Memory B cell (primary cell): ENCODE data around the gene PAX2.

ENCODE experiments used
- ATAC-seq: fragments of 150-1000 bp; cut with Tn5 transposase; 2 replicates; pipeline ENCODE4 v1.10.0; 2021; ENCODE audit warnings: low read depth, mild to moderate bottlenecking, moderate library complexity
- DNase-seq, 2 donors: peaks; one replicate each; pipeline ENCODE4 v3.0.0; 2022; ENCODE audit warnings: low spot score in 2 of 2
- H3K27ac Mint-ChIP-seq: one replicate; pipeline ENCODE4 v1.8.0; 2022; ENCODE audit warnings: mild to moderate bottlenecking, moderate library complexity, mixed read lengths
- H3K27me3 Mint-ChIP-seq: one replicate; pipeline ENCODE4 v1.8.0; 2022; ENCODE audit warnings: mixed read lengths
- H3K36me3 Mint-ChIP-seq: one replicate; pipeline ENCODE4 v1.8.0; 2022; ENCODE audit warnings: mild to moderate bottlenecking, mixed read lengths
- H3K4me1 Mint-ChIP-seq: one replicate; pipeline ENCODE4 v1.8.0; 2022; ENCODE audit warnings: mixed read lengths
- H3K4me3 Mint-ChIP-seq: one replicate; pipeline ENCODE4 v1.8.0; 2022; ENCODE audit warnings: mild to moderate bottlenecking, moderate library complexity, mixed read lengths
- H3K9me3 Mint-ChIP-seq: one replicate; pipeline ENCODE4 v1.8.0; 2022; ENCODE audit warnings: mixed read lengths

The PAX2 gene

DNA sequence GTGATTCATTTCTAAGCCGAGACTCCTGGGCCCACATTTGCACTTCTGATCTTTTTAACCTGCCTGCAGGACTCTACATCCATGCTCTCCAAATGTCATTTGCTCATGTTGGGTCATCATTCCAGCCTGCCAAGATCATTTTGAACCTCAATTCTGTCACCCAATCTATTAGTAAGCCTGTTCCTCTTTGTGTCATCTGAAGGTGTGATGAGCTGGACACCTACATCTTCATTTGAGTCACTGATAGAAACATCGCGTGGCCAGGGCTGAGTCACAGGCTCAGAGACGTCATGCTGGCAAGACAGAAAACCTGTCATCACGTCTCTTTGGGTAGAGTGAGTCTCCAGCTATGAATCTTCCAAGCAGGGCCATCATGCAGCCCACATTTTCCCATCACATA is 102.1 kb downstream of the PAX2 start:
- peaks cover 31% of the 10 kb centered on the region for H3K27me3 Mint-ChIP-seq
- no peaks in the 10 kb centered on the region for H3K36me3 Mint-ChIP-seq
- no peaks in the 10 kb centered on the region for H3K9me3 Mint-ChIP-seq
- no peaks in the 10 kb centered on the region for H3K4me1 Mint-ChIP-seq
- H3K4me3 Mint-ChIP-seq = no peak overlapping the region
- ATAC-seq = no peak
- no peak for DNase-seq
- H3K27ac Mint-ChIP-seq = no peak overlapping the region

DNA sequence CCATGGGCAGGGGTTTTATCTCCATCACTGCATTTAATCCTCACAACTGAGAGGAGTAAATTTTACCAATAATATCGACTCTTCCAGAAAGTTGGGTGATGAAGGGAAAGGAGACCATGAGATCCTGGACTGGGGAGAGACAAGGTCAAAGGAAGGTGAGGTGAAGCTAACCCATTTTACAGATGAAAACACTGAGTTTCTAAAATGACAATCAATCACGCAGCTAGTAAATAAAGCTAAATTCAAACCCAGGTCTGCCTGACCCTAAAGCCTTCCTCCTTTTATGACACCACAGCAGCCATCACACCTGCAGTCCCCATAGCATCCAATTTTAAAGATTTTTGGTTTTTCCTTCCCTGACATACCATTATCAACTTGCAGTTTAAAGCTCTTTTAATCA is 103.4 kb downstream of the PAX2 start:
- Mint-ChIP-seq H3K4me1 (no peaks in the 10 kb centered on the region), H3K36me3 (no peaks in the 10 kb centered on the region), H3K27ac (no peak overlapping the region), H3K4me3 (no peak overlapping the region), H3K9me3 (no peaks in the 10 kb centered on the region), H3K27me3 (peaks cover 33% of the 10 kb centered on the region)
- DNase-seq (no peak), ATAC-seq (no peak)

GRCh38 chr10:100858261-100858660 is 112.9 kb downstream of the PAX2 start:
- no peak overlapping the region for H3K27ac Mint-ChIP-seq
- ATAC-seq (no peak), DNase-seq (no peak)
- no peaks in the 10 kb centered on the region for H3K36me3 Mint-ChIP-seq
- H3K4me3 Mint-ChIP-seq = no peak overlapping the region
- peaks cover 37% of the 10 kb centered on the region for H3K27me3 Mint-ChIP-seq
- H3K4me1 Mint-ChIP-seq = no peaks in the 10 kb centered on the region
- peaks cover 2% of the 10 kb centered on the region for H3K9me3 Mint-ChIP-seq

DNA sequence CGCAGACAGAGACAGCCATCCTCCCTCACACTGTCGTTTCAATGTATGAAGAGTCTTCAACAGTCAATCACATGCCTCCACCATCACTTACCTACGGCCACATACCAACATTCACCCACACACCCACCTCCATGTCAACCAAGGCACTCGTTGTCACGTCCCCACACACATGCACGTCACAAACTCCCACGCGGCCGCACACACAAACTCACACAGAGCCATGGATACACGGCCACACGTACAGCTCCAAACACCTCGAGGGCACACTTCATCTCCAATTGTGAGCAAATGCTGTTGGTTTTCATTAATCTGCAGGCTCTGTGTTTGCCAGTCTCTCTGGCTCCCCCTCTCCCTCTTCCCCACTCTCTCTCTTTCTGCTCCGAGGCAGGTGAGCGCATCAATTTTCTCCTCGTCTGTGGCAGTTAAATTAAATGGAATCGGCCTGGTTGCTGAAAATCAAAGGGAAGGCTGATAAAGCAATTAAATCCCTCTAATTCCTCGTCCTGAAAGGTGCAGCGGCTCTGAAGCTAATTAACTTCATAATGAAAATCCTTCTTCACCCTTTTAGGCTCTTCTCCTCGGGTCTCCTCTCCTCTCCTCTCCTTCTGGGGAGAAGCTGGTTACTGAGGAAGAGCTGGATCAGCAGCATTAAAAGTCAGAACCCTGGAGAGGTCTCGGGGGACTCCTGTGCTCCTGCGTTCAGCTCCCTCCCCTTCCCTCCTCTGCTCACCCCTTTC is 113.5 kb downstream of the PAX2 start:
- no peaks in the 10 kb centered on the region for H3K36me3 Mint-ChIP-seq
- peaks cover 37% of the 10 kb centered on the region for H3K27me3 Mint-ChIP-seq
- no peak overlapping the region for H3K27ac Mint-ChIP-seq
- H3K4me3 Mint-ChIP-seq = no peak overlapping the region
- peaks cover 2% of the 10 kb centered on the region for H3K9me3 Mint-ChIP-seq
- no peak for ATAC-seq
- H3K4me1 Mint-ChIP-seq = no peaks in the 10 kb centered on the region
- no peak for DNase-seq

GRCh38 chr10:100859484-100859763 is 114.0 kb downstream of the PAX2 start:
- no peak overlapping the region for H3K27ac Mint-ChIP-seq
- DNase-seq (no peak), ATAC-seq (no peak)
- no peaks in the 10 kb centered on the region for H3K36me3 Mint-ChIP-seq
- no peak overlapping the region for H3K4me3 Mint-ChIP-seq
- H3K27me3 Mint-ChIP-seq = peaks cover 38% of the 10 kb centered on the region
- peaks cover 2% of the 10 kb centered on the region for H3K9me3 Mint-ChIP-seq
- no peaks in the 10 kb centered on the region for H3K4me1 Mint-ChIP-seq

- Mint-ChIP-seq H3K4me1 (peaks cover 4% of the 10 kb centered on the region), H3K9me3 (no peaks in the 10 kb centered on the region), H3K36me3 (no peaks in the 10 kb centered on the region), H3K27me3 (peaks cover 42% of the 10 kb centered on the region), H3K27ac (no peak overlapping the region), H3K4me3 (no peak overlapping the region)
- ATAC-seq (no peak), DNase-seq (no peak)
Observed at GRCh38 chr10:100863433-100863832, 118.1 kb downstream of the PAX2 start.

DNA sequence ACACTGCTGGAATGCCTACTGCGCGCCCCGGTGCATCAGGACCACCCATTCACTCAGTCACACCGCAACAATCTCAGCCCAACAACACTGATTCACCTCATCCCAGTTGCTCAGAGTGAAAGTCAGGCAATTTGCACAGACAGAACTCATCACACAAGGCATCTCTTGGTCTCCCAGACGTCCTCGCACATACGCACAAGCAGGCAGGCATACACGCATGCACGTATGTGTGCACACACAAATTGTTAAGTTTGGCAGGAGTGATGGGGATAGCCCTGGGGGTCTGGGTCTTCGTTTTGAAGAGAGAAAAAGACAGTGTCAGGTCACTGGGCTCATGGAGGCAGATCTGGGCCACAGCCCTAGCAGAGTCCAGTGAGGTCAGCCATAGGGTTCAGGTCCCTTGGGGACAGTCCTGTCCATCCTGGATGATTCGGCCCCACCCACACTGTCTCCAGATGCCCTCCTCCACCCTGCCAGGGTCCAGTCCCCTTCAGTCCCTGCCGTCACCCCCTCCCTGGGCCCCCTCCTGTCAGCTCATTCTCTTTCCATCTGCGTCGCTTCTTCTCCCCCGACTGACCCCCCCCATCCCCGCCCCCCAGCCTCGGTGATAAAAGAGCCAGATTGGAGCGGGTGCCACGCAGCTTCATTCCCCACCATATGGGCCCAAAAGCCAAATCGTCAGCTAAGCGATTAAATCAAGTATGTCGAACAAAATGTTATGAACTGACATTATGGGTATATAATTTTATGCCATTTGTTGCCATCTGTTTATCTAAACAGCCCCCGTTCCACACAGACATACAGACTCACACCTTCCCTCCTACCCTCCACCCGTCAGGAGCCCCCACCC is 118.9 kb downstream of the PAX2 start:
- Mint-ChIP-seq H3K9me3 (no peaks in the 10 kb centered on the region), H3K27me3 (peaks cover 37% of the 10 kb centered on the region), H3K4me3 (no peak overlapping the region), H3K4me1 (peaks cover 4% of the 10 kb centered on the region), H3K27ac (no peak overlapping the region), H3K36me3 (no peaks in the 10 kb centered on the region)
- no peak for ATAC-seq
- DNase-seq = no peak

DNA sequence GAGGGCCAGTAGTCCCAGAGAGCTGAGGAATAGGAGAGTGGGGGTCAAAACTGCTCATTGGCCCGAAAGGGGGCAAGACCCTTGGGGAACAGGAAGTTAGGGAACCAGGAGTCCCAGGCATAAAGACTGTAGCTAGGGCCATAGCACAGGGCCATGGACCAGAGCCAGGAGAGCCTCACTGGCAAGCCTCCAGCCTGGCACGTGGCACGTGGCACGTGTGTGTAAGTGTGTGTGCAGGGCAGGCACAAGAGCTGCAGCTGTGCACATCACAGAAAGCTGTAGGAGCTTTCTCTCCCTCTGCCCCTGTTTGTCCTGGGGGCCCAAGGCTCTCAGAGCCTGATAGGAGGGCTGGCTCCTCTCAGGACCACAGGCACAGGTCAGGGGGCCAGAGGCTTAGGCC is 119.6 kb downstream of the PAX2 start:
- H3K36me3 Mint-ChIP-seq = no peaks in the 10 kb centered on the region
- no peak for DNase-seq
- H3K27ac Mint-ChIP-seq = no peak overlapping the region
- H3K4me1 Mint-ChIP-seq = peaks cover 4% of the 10 kb centered on the region
- ATAC-seq = no peak
- no peak overlapping the region for H3K4me3 Mint-ChIP-seq
- no peaks in the 10 kb centered on the region for H3K9me3 Mint-ChIP-seq
- H3K27me3 Mint-ChIP-seq = peaks cover 36% of the 10 kb centered on the region

DNA sequence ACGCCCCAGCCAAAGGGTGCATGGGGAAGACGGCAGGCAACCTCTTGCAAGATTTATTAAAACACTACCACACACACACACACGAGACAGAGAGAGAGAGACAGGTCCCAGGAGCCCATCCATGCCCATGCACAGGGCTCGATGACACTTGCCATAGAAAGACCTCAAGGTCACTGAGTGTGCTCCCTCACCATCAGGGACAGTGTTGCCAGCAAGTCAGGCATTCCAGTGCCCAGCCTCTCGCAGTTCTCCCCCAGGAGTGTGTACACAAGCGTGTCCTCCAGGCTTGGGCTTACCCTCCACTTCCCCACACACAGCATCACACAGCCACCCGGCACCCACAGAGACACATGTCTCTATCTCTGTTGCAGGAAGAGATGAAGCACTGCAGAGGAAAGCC is 120.6 kb downstream of the PAX2 start:
- Mint-ChIP-seq H3K4me1 (peaks cover 4% of the 10 kb centered on the region), H3K36me3 (no peaks in the 10 kb centered on the region), H3K9me3 (no peaks in the 10 kb centered on the region), H3K4me3 (no peak overlapping the region), H3K27me3 (peaks cover 36% of the 10 kb centered on the region), H3K27ac (no peak overlapping the region)
- no peak for DNase-seq
- ATAC-seq = no peak

DNA sequence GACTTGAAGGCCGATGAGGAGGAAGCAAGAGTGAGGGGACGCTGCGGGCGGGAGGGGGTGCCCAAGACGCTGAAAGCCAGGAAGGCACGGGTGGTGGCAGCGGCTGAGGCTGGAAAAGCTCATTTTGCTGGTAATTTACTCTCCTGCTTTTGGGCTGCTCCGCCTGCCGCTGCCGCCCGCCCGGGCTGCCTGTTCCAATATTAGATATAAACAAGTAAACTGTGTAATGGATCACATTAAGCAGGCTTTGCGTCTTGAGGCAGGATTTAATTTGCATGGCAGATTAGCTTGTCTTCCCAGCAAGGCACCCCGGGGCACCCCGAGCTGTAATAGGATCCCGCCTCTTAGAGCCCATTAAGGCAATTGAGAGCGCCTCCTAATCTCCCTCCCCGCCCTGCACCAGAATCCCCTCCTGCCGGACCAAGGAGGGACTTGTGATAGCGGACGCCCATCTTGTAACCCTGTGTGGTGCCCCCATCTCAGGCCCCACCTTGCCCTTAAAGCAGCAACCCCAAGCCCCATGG is 121.3 kb downstream of the PAX2 start:
- Mint-ChIP-seq H3K9me3 (no peaks in the 10 kb centered on the region), H3K4me1 (peaks cover 4% of the 10 kb centered on the region), H3K27me3 (peaks cover 33% of the 10 kb centered on the region), H3K36me3 (no peaks in the 10 kb centered on the region), H3K27ac (no peak overlapping the region), H3K4me3 (no peak overlapping the region)
- DNase-seq (no peak), ATAC-seq (no peak)

- Mint-ChIP-seq H3K9me3 (no peaks in the 10 kb centered on the region), H3K4me1 (peaks cover 4% of the 10 kb centered on the region), H3K4me3 (no peak overlapping the region), H3K27ac (no peak overlapping the region), H3K36me3 (no peaks in the 10 kb centered on the region), H3K27me3 (peaks cover 28% of the 10 kb centered on the region)
- DNase-seq (no peak), ATAC-seq (no peak)
Observed at GRCh38 chr10:100867261-100867963, 122.0 kb downstream of the PAX2 start.

GRCh38 chr10:100868382-100868781 is 123.0 kb downstream of the PAX2 start:
- Mint-ChIP-seq H3K4me1 (peaks cover 4% of the 10 kb centered on the region), H3K4me3 (no peak overlapping the region), H3K36me3 (no peaks in the 10 kb centered on the region), H3K9me3 (no peaks in the 10 kb centered on the region), H3K27ac (no peak overlapping the region), H3K27me3 (peaks cover 24% of the 10 kb centered on the region)
- no peak for DNase-seq
- ATAC-seq = no peak

DNA sequence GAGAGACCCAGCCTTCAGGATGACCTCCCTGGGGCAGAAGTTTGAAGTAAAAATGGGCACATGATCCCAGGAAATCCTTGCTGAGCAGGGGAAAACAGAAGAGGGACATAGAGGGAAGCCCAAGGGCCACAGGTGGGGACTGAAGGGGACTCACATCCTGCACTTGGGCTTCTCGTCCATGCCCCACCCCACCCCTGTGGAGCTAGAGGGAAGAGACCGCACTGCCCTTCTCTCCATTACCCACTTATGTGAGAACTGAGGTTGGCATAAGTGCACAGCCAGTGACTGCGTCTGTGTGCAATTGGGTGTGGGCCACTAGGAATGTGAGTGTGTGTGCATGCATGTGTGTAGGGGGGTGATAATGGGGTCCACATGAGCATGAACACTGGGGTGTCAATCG is 124.0 kb downstream of the PAX2 start:
- H3K27ac Mint-ChIP-seq = no peak overlapping the region
- DNase-seq = no peak
- ATAC-seq = no peak
- H3K9me3 Mint-ChIP-seq = no peaks in the 10 kb centered on the region
- H3K36me3 Mint-ChIP-seq = no peaks in the 10 kb centered on the region
- no peak overlapping the region for H3K4me3 Mint-ChIP-seq
- H3K27me3 Mint-ChIP-seq = peaks cover 24% of the 10 kb centered on the region
- H3K4me1 Mint-ChIP-seq = peaks cover 4% of the 10 kb centered on the region

GRCh38 chr10:100872034-100872791 is 126.8 kb downstream of the PAX2 start:
- no peaks in the 10 kb centered on the region for H3K4me1 Mint-ChIP-seq
- H3K4me3 Mint-ChIP-seq = no peak overlapping the region
- DNase-seq (peak; percentile 39 to 51), ATAC-seq (peak; percentile 73)
- H3K9me3 Mint-ChIP-seq = no peaks in the 10 kb centered on the region
- peaks cover 17% of the 10 kb centered on the region for H3K27me3 Mint-ChIP-seq
- H3K27ac Mint-ChIP-seq = no peak overlapping the region
- no peaks in the 10 kb centered on the region for H3K36me3 Mint-ChIP-seq
